Osteocyte (in vitro differentiated cells): ENCODE results near the gene H1-8. TPM values are rescaled to one million over a fixed set of nuclear protein-coding genes. Genes with fewer than 3 reads are reported as not detected.

Experiments used
- DNase-seq: peaks from one replicate; pipeline ENCODE4 v3.0.0; 2021; ENCODE audit warnings: mixed read lengths; ENCODE audit not compliant: unreplicated experiment; ENCODE audit errors: extremely low spot score
- H3K27ac Mint-ChIP-seq: one replicate; pipeline ENCODE4 v1.8.0; 2021; ENCODE audit warnings: mild to moderate bottlenecking, mixed read lengths; ENCODE audit not compliant: unreplicated experiment
- H3K27me3 Mint-ChIP-seq: one replicate; pipeline ENCODE4 v1.8.0; 2021; ENCODE audit warnings: mixed read lengths; ENCODE audit not compliant: unreplicated experiment
- H3K36me3 Mint-ChIP-seq: one replicate; pipeline ENCODE4 v1.8.0; 2021; ENCODE audit warnings: mixed read lengths; ENCODE audit not compliant: unreplicated experiment
- H3K4me1 Mint-ChIP-seq: one replicate; pipeline ENCODE4 v1.8.0; 2021; ENCODE audit warnings: mixed read lengths; ENCODE audit not compliant: unreplicated experiment
- H3K4me3 Mint-ChIP-seq: one replicate; pipeline ENCODE4 v1.8.0; 2021; ENCODE audit warnings: mild to moderate bottlenecking, moderate library complexity, mixed read lengths; ENCODE audit not compliant: unreplicated experiment
- H3K9me3 Mint-ChIP-seq: one replicate; pipeline ENCODE4 v1.8.0; 2021; ENCODE audit warnings: mixed read lengths; ENCODE audit not compliant: unreplicated experiment
- CTCF ChIP-seq: fragments of 200-600 bp; sonication (generic); IDR thresholded peaks from 2 replicates; pipeline ENCODE4 v1.5.0; 2021; ENCODE audit warnings: antibody characterized with exemption, mild to moderate bottlenecking, moderate library complexity
- total RNA-seq: library from RNA; stranded (reverse); gene quantifications from 2 replicates; pipeline ENCODE4 v1.2.1, GENCODE V29; 2021

The H1-8 gene
- total RNA-seq, 1 donor from 2014 or later = not detected

- no peaks in the 10 kb centered on the region for H3K27me3 Mint-ChIP-seq
- no peak overlapping the region for H3K4me3 Mint-ChIP-seq
- DNase-seq = no peak
- H3K9me3 Mint-ChIP-seq = no peaks in the 10 kb centered on the region
- no peak for TF ChIP-seq CTCF
- peak overlapping the region; percentile 34 for H3K27ac Mint-ChIP-seq
- peaks cover 40% of the 10 kb centered on the region for H3K36me3 Mint-ChIP-seq
- peaks cover 51% of the 10 kb centered on the region for H3K4me1 Mint-ChIP-seq
Measured at GRCh38 chr3:129563850-129564535, 21.0 kb downstream of the H1-8 start.

GRCh38 chr3:129564981-129565644 lies 22.1 kb downstream of the H1-8 start:
- Mint-ChIP-seq H3K4me3 (no peak overlapping the region), H3K4me1 (peaks cover 40% of the 10 kb centered on the region), H3K27ac (peak overlapping the region; percentile 82), H3K27me3 (no peaks in the 10 kb centered on the region), H3K36me3 (peaks cover 50% of the 10 kb centered on the region), H3K9me3 (no peaks in the 10 kb centered on the region)
- no peak for DNase-seq
- TF ChIP-seq CTCF = no peak

- Mint-ChIP-seq H3K4me3 (no peak overlapping the region), H3K27ac (no peak overlapping the region), H3K4me1 (peaks cover 32% of the 10 kb centered on the region), H3K36me3 (peaks cover 55% of the 10 kb centered on the region), H3K9me3 (no peaks in the 10 kb centered on the region), H3K27me3 (no peaks in the 10 kb centered on the region)
- DNase-seq = no peak
- TF ChIP-seq CTCF = no peak
Measured at GRCh38 chr3:129565902-129566301, 22.9 kb downstream of the H1-8 start.

- peak overlapping the region; percentile 63 for H3K27ac Mint-ChIP-seq
- peaks cover 22% of the 10 kb centered on the region for H3K4me1 Mint-ChIP-seq
- no peak overlapping the region for H3K4me3 Mint-ChIP-seq
- TF ChIP-seq CTCF = no peak
- H3K36me3 Mint-ChIP-seq = peaks cover 60% of the 10 kb centered on the region
- no peaks in the 10 kb centered on the region for H3K27me3 Mint-ChIP-seq
- DNase-seq = no peak
- no peaks in the 10 kb centered on the region for H3K9me3 Mint-ChIP-seq
Measured at GRCh38 chr3:129567176-129567705, 24.3 kb downstream of the H1-8 start.

- Mint-ChIP-seq H3K4me1 (peaks cover 21% of the 10 kb centered on the region), H3K9me3 (no peaks in the 10 kb centered on the region), H3K27ac (peak overlapping the region; percentile 23), H3K36me3 (peaks cover 56% of the 10 kb centered on the region), H3K4me3 (no peak overlapping the region), H3K27me3 (no peaks in the 10 kb centered on the region)
- no peak for TF ChIP-seq CTCF
- no peak for DNase-seq
Measured at GRCh38 chr3:129567939-129568338, 25.0 kb downstream of the H1-8 start.
